Measurements from ENCODE around the gene RFTN2. TPM values are rescaled to one million over a fixed set of nuclear protein-coding genes. Genes with fewer than 3 reads are reported as not detected.

The RFTN2 gene
- total and polyA plus RNA-seq, 12 donors, result 1.2 to 15.8 (median 9.3) TPM

DNA sequence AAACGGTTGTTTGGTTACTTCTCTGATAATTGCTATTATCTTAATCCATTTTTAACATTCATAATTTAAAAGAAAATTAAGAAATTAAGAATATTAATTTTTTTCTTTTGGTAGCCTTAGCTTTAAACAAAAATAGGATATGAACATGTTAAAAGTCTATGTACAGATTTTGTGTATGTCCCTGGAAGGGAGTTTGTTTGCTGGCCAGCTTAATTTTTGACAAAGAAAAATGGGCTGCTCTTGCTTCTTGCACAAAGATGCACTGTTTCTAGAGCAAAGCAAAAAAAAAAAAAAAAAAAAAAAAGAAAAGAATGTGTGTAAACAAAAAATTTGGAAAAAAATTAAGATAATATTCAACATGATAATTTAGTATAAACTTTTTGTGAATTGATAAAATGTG is 1.3 kb downstream of the RFTN2 start:
- intact Hi-C loops (cut with DNase I), result no loop called here
- Histone ChIP-seq H3K4me1 (replicated peaks in 1 of 2) (peaks cover 4 to 20% of the 10 kb centered on the region in 2 donors), H3K36me3 (replicated peaks in 1 of 2) (no peaks in the 10 kb centered on the region), H3K27ac (no peak overlapping the region), H3K4me3 (peak overlapping the region in 1 of 4 donors; percentile 45), H3K27me3 (no peaks in the 10 kb centered on the region), H3K9me3 (replicated peaks in 1 of 3) (no peaks in the 10 kb centered on the region)
- WGBS, 4 donors, result 38 to 53% (median 40%) methylated on average over 1 of the region's 1 CpG
- no peak for DNase-seq
- no peak for TF ChIP-seq POLR2A (IDR thresholded peaks at IDR 0.05)
- TF ChIP-seq CTCF (IDR thresholded peaks at IDR 0.05), result no peak

DNA sequence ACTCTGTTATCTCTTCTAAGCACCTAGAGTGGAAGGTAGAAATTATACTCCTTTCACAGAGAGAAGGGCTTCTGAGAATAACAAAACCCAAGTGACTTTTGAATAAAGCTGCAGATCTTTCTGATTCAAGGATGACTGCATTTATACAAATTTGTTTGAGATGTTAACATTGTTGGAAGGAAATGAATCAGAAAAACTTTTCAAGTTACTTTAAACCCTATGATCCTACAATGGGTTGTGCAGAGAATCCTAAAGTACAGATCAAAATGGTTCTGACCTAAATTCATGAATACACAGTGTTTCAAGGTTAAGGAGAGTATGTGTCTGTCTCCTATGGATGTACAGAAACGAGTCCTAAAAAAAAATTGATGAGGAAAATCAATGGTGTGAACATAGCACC is 1.8 kb downstream of the RFTN2 start:
- intact Hi-C loops (cut with DNase I), result no loop called here
- peaks cover 4 to 20% of the 10 kb centered on the region in 2 donors for H3K4me1 ChIP-seq (replicated peaks in 1 of 2)
- 17 to 45% (median 39%) methylated on average over 1 of the region's 1 CpG for WGBS, 4 donors

GRCh38 chr2:197673106-197673505 is 2.3 kb downstream of the RFTN2 start:
- no peak for DNase-seq
- Histone ChIP-seq H3K4me3 (peak overlapping the region in 1 of 4 donors; percentile 45), H3K4me1 (replicated peaks in 1 of 2) (peaks cover 4 to 20% of the 10 kb centered on the region in 2 donors), H3K27ac (no peak overlapping the region), H3K36me3 (replicated peaks in 1 of 2) (no peaks in the 10 kb centered on the region), H3K9me3 (replicated peaks in 1 of 3) (no peaks in the 10 kb centered on the region), H3K27me3 (no peaks in the 10 kb centered on the region)
- intact Hi-C loops (cut with DNase I), result no loop called here
- TF ChIP-seq POLR2A (IDR thresholded peaks at IDR 0.05) (no peak), CTCF (IDR thresholded peaks at IDR 0.05) (no peak)
- 74 to 84% (median 77%) methylated on average over 5 of the region's 5 CpGs for WGBS, 4 donors

More for the DNA sequence above, 1.8 kb downstream of the RFTN2 start:
- Histone ChIP-seq H3K36me3 (replicated peaks in 1 of 2) (no peaks in the 10 kb centered on the region), H3K27me3 (no peaks in the 10 kb centered on the region), H3K4me3 (peak overlapping the region in 1 of 4 donors; percentile 45), H3K9me3 (replicated peaks in 1 of 3) (no peaks in the 10 kb centered on the region), H3K27ac (no peak overlapping the region)
- TF ChIP-seq POLR2A (IDR thresholded peaks at IDR 0.05) (no peak), CTCF (IDR thresholded peaks at IDR 0.05) (no peak)
- DNase-seq, result no peak

GRCh38 chr2:197672371-197672893 is 3.0 kb downstream of the RFTN2 start:
- intact Hi-C loops (cut with DNase I), result no loop called here
- no peak overlapping the region for H3K4me3 ChIP-seq
- H3K4me1 ChIP-seq (replicated peaks in 1 of 2), result peaks cover 4 to 18% of the 10 kb centered on the region in 2 donors
- H3K9me3 ChIP-seq (replicated peaks in 1 of 3), result no peaks in the 10 kb centered on the region
- no peak for TF ChIP-seq POLR2A (IDR thresholded peaks at IDR 0.05)
- TF ChIP-seq CTCF (IDR thresholded peaks at IDR 0.05), result no peak
- DNase-seq, result no peak
- 37 to 51% (median 42%) methylated on average over 1 of the region's 1 CpG for WGBS, 4 donors
- H3K27me3 ChIP-seq, result no peaks in the 10 kb centered on the region
- H3K27ac ChIP-seq, result no peak overlapping the region
- no peaks in the 10 kb centered on the region for H3K36me3 ChIP-seq (replicated peaks in 1 of 2)
